A549 (cell line): ENCODE data around the gene CCP110. TPM values are rescaled to one million over a fixed set of nuclear protein-coding genes. Genes with fewer than 3 reads are reported as not detected.

Source experiments
- ATAC-seq, 2 experiments: fragments of 200-7000 bp in 1 of 2; fragments of >200 bp in 1 of 2; cut with Nextera tagmentation in 1 of 2; cut with Tn5 transposase in 1 of 2; 3 replicates each; pipeline versions ENCODE4 v1.8.0 to v1.9.1; 2018 to 2020; ENCODE audit warnings: mild to moderate bottlenecking in 1 of 2, moderate library complexity in 1 of 2
- CTCF ChIA-PET: fragments of 300-600 bp; sonication (Branson Sonifier 250); formaldehyde crosslinking; extraction: SDS; loops from one replicate; lab custom pipeline; 2021; ENCODE audit warnings: antibody characterized with exemption, inconsistent platforms; lab: Yijun Ruan, JAX
- POLR2A ChIA-PET: fragments of 350-600 bp; formaldehyde crosslinking; extraction: SDS; loops from one replicate; lab custom pipeline; 2021; ENCODE audit warnings: antibody characterized with exemption, inconsistent platforms; lab: Yijun Ruan, JAX
- DNase-seq, 2 experiments: peaks; one replicate each; pipeline versions ENCODE4 v3.0.0 to v3.0.0-alpha.2; 2011 to 2016; ENCODE audit warnings: low read depth in 1 of 2, low spot score in 1 of 2
- FAIRE-seq: peaks from 2 replicates; lab custom pipeline; 2011; peaks lifted over from hg19 to GRCh38; lab: Jason Lieb, UNC
- H3K27ac ChIP-seq, 2 experiments: fragments of >200 bp; sonication (Bioruptor Twin); formaldehyde crosslinking; 3 replicates each; pipeline ENCODE4 v1.5.1; 2016 to 2017
- H3K4me1 ChIP-seq: fragments of >200 bp; sonication (Bioruptor Twin); formaldehyde crosslinking; 3 replicates; pipeline ENCODE4 v1.6.1; 2016
- H3K4me2 ChIP-seq: fragments of >200 bp; sonication (Bioruptor Twin); formaldehyde crosslinking; 3 replicates; pipeline ENCODE4 v1.6.1; 2016
- H3K4me3 ChIP-seq: fragments of >200 bp; sonication (Bioruptor Twin); formaldehyde crosslinking; 3 replicates; pipeline ENCODE4 v1.5.1; 2016
- H3K9me3 ChIP-seq: fragments of >200 bp; sonication (Bioruptor Twin); formaldehyde crosslinking; 3 replicates; pipeline ENCODE4 v1.6.1; 2016
- EHF ChIP-seq: fragments of 250-450 bp; sonication (Bioruptor Pico); IDR thresholded peaks from 2 replicates; pipeline ENCODE4 v1.5.0; 2020; ENCODE audit warnings: mild to moderate bottlenecking
- ESRRA ChIP-seq: fragments of 150-350 bp; IDR thresholded peaks from 2 replicates; pipeline ENCODE4 v1.6.1; 2014; ENCODE audit warnings: mild to moderate bottlenecking, low read length, borderline replicate concordance
- FOSL2 ChIP-seq, 2 experiments: fragments of 450-650 bp in 1 of 2; fragments of >200 bp in 1 of 2; sonication (Bioruptor Twin) in 1 of 2; formaldehyde crosslinking; IDR thresholded peaks; 2 replicates each; pipeline versions ENCODE4 v1.5.0 to v1.6.1; 2016 to 2020; ENCODE audit warnings: mild to moderate bottlenecking in 1 of 2, moderate library complexity in 1 of 2
- MYC ChIP-seq: IDR thresholded peaks from 2 replicates; pipeline ENCODE4 v1.6.1; 2012; ENCODE audit warnings: mild to moderate bottlenecking, inconsistent platforms, low read length, improper control_type of control experiment, borderline replicate concordance
- NFE2L2 ChIP-seq: fragments of 150-350 bp; conservative IDR thresholded peaks from 2 replicates; pipeline ENCODE4 v1.6.1; 2014; ENCODE audit warnings: low read length
- NPAS2 ChIP-seq: fragments of 250-450 bp; sonication (Bioruptor Pico); IDR thresholded peaks from 2 replicates; pipeline ENCODE4 v1.8.0; 2022; ENCODE audit warnings: mild to moderate bottlenecking, moderate library complexity, borderline replicate concordance
- NR3C1 ChIP-seq: fragments of >200 bp; sonication (Bioruptor Twin); formaldehyde crosslinking; IDR thresholded peaks from 3 replicates; pipeline ENCODE4 v1.6.1; 2017
- PHF8 ChIP-seq: fragments of 200-600 bp; sonication (generic); IDR thresholded peaks from 2 replicates; pipeline ENCODE4 v1.6.1; 2016; ENCODE audit warnings: low read depth, mild to moderate bottlenecking, antibody characterized with exemption, moderate library complexity, borderline replicate concordance
- POLR2AphosphoS2 ChIP-seq: conservative IDR thresholded peaks from 2 replicates; pipeline ENCODE4 v1.6.1; 2012; ENCODE audit warnings: low read length, improper control_type of control experiment, inconsistent platforms
- RCOR1 ChIP-seq: fragments of 150-350 bp; IDR thresholded peaks from 2 replicates; pipeline ENCODE4 v1.6.1; 2014; ENCODE audit warnings: antibody characterized with exemption, low read length, low read depth
- RFX5 ChIP-seq: fragments of 450-650 bp; IDR thresholded peaks from 2 replicates; pipeline ENCODE4 v1.7.1; 2014; ENCODE audit warnings: antibody characterized with exemption, mild to moderate bottlenecking, moderate library complexity
- WGBS: methylation state at CpG from one replicate; pipeline ENCODE4 v1.1.6; 2017; ENCODE audit errors: missing lambda C conversion rate; 5-methylcytosine and 5-hydroxymethylcytosine counted together
- polyA plus RNA-seq, 4 experiments: library from polyadenylated mRNA; depleted of rRNA in 3 of 4; stranded (reverse); fragments of >200 nt; fragmentation: RNase III in 1 of 4; extraction: RNeasy Plus Mini Kit Qiagen cat#74134 plus additional on column Dnase treatment in 1 of 4; gene quantifications; 2 replicates in 3 of 4; 3 replicates in 1 of 4; pipeline ENCODE4 v1.2.3, GENCODE V29; 2011 to 2017
- TF ChIP-seq, protein P1 (sequence below): fragments of >200 bp; sonication (Bioruptor Twin); formaldehyde crosslinking; IDR thresholded peaks from 3 replicates; pipeline ENCODE4 v1.5.1; 2016
- TF ChIP-seq, protein P2 (sequence below): fragments of 250-450 bp; sonication (Bioruptor Pico); IDR thresholded peaks from 2 replicates; pipeline ENCODE4 v1.5.0; 2021; ENCODE audit warnings: mild to moderate bottlenecking, moderate library complexity, borderline replicate concordance
- TF ChIP-seq, protein P3 (sequence below): fragments of >200 bp; sonication (Bioruptor Twin); formaldehyde crosslinking; IDR thresholded peaks from 2 replicates; pipeline ENCODE4 v1.6.1; 2016
- TF ChIP-seq, protein P4 (sequence below): fragments of 250-450 bp; sonication (Bioruptor Pico); IDR thresholded peaks from 2 replicates; pipeline ENCODE4 v1.5.0; 2020; ENCODE audit warnings: low read depth, mild to moderate bottlenecking, moderate library complexity
- TF ChIP-seq, protein P5 (sequence below): fragments of 200-600 bp; sonication (generic); IDR thresholded peaks from 2 replicates; pipeline ENCODE4 v1.6.1; 2016; ENCODE audit warnings: antibody characterized with exemption, mild to moderate bottlenecking, moderate library complexity
- TF ChIP-seq, protein P6 (sequence below): fragments of 450-650 bp; IDR thresholded peaks from 2 replicates; pipeline ENCODE4 v1.6.1; 2014; ENCODE audit warnings: antibody characterized with exemption
- TF ChIP-seq, protein P7 (sequence below): fragments of 150-350 bp; IDR thresholded peaks from 2 replicates; pipeline ENCODE4 v1.6.1; 2014; ENCODE audit warnings: low read depth, mild to moderate bottlenecking, low read length

The CCP110 gene
- polyA plus RNA-seq, 2 of the 4 experiments (the other 2 are of a cell fraction), result 11.3 to 15.3 TPM

DNA sequence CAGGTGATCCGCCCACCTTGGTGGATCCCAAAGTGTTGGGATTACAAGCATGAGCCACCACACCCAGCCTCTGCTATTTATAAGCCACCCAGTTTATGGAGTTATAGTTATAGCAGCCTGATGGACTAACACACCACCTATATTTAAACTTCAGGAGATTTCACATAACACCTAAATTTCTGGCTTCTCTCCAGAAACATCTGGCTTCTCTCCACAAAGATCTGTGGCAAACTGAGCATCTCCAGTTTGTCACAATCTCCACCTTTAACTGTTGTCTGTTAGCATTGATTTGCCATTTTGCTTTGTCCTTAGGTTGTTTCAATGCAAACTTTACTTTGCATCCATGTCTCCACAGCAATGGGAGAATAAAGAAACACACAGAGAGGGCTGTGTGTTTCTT lies 41.5 kb upstream of the CCP110 start:
- 91% methylated on average over 1 of the region's 1 CpG for WGBS
- Histone ChIP-seq H3K9me3 (peaks cover 4% of the 10 kb centered on the region; the same call in 1 of the 3 replicates), H3K4me1 (peaks cover 21% of the 10 kb centered on the region), H3K4me3 (no peak overlapping the region), H3K27ac (no peak overlapping the region)
- DNase-seq, result no peak
- POLR2A ChIA-PET, result no interaction called here
- no peak for TF ChIP-seq NFE2L2
- no peak for TF ChIP-seq MYC
- no peak for TF ChIP-seq POLR2AphosphoS2
- TF ChIP-seq, protein P1, sequence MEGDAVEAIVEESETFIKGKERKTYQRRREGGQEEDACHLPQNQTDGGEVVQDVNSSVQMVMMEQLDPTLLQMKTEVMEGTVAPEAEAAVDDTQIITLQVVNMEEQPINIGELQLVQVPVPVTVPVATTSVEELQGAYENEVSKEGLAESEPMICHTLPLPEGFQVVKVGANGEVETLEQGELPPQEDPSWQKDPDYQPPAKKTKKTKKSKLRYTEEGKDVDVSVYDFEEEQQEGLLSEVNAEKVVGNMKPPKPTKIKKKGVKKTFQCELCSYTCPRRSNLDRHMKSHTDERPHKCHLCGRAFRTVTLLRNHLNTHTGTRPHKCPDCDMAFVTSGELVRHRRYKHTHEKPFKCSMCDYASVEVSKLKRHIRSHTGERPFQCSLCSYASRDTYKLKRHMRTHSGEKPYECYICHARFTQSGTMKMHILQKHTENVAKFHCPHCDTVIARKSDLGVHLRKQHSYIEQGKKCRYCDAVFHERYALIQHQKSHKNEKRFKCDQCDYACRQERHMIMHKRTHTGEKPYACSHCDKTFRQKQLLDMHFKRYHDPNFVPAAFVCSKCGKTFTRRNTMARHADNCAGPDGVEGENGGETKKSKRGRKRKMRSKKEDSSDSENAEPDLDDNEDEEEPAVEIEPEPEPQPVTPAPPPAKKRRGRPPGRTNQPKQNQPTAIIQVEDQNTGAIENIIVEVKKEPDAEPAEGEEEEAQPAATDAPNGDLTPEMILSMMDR, result no peak
- TF ChIP-seq ESRRA, result no peak
- TF ChIP-seq, protein P2, sequence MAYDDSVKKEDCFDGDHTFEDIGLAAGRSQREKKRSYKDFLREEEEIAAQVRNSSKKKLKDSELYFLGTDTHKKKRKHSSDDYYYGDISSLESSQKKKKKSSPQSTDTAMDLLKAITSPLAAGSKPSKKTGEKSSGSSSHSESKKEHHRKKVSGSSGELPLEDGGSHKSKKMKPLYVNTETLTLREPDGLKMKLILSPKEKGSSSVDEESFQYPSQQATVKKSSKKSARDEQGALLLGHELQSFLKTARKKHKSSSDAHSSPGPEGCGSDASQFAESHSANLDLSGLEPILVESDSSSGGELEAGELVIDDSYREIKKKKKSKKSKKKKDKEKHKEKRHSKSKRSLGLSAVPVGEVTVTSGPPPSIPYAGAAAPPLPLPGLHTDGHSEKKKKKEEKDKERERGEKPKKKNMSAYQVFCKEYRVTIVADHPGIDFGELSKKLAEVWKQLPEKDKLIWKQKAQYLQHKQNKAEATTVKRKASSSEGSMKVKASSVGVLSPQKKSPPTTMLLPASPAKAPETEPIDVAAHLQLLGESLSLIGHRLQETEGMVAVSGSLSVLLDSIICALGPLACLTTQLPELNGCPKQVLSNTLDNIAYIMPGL (CRISPR knock-in tag), result no peak
- TF ChIP-seq, protein P3, sequence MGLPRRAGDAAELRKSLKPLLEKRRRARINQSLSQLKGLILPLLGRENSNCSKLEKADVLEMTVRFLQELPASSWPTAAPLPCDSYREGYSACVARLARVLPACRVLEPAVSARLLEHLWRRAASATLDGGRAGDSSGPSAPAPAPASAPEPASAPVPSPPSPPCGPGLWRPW, result no peak
- TF ChIP-seq, all 56 proteins: peak for 0
- FAIRE-seq (no peak), ATAC-seq (no peak)
- CTCF ChIA-PET, result no interaction called here
- no peak overlapping the region for H3K4me2 ChIP-seq

DNA sequence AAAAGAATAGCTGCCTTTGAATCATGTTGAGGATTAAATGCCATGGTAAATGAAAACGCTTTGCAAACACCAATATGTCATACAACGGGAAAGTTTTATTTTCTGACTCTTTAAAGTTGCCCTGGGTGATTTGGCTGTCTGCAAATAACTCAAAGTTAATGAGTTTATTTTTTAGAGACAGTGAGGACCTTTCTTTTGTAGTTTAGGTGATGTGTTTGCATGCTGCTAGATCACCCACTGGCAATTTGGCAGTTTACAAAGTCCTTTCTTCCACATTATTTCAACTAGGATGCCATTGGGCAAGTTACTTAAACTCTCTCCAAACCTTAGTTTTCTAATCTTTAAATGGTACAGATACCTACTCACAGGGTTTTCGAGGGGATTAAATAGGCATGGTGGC lies 39.6 kb upstream of the CCP110 start:
- TF ChIP-seq, protein P4, sequence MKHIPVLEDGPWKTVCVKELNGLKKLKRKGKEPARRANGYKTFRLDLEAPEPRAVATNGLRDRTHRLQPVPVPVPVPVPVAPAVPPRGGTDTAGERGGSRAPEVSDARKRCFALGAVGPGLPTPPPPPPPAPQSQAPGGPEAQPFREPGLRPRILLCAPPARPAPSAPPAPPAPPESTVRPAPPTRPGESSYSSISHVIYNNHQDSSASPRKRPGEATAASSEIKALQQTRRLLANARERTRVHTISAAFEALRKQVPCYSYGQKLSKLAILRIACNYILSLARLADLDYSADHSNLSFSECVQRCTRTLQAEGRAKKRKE (CRISPR knock-in tag), result no peak
- TF ChIP-seq PHF8, result no peak
- TF ChIP-seq EHF (CRISPR knock-in tag), result no peak
- TF ChIP-seq, protein P1, result no peak
- TF ChIP-seq NPAS2, result no peak
- no peak for TF ChIP-seq FOSL2 (IDR thresholded peaks at IDR 0.05)
- no peak for TF ChIP-seq FOSL2 (CRISPR knock-in tag; IDR thresholded peaks at IDR 0.05)
- no peak for TF ChIP-seq RCOR1
- no peak for TF ChIP-seq NFE2L2
- TF ChIP-seq, protein P5, sequence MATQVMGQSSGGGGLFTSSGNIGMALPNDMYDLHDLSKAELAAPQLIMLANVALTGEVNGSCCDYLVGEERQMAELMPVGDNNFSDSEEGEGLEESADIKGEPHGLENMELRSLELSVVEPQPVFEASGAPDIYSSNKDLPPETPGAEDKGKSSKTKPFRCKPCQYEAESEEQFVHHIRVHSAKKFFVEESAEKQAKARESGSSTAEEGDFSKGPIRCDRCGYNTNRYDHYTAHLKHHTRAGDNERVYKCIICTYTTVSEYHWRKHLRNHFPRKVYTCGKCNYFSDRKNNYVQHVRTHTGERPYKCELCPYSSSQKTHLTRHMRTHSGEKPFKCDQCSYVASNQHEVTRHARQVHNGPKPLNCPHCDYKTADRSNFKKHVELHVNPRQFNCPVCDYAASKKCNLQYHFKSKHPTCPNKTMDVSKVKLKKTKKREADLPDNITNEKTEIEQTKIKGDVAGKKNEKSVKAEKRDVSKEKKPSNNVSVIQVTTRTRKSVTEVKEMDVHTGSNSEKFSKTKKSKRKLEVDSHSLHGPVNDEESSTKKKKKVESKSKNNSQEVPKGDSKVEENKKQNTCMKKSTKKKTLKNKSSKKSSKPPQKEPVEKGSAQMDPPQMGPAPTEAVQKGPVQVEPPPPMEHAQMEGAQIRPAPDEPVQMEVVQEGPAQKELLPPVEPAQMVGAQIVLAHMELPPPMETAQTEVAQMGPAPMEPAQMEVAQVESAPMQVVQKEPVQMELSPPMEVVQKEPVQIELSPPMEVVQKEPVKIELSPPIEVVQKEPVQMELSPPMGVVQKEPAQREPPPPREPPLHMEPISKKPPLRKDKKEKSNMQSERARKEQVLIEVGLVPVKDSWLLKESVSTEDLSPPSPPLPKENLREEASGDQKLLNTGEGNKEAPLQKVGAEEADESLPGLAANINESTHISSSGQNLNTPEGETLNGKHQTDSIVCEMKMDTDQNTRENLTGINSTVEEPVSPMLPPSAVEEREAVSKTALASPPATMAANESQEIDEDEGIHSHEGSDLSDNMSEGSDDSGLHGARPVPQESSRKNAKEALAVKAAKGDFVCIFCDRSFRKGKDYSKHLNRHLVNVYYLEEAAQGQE, result no peak
- TF ChIP-seq RFX5, result no peak
- no peak for TF ChIP-seq NR3C1
- TF ChIP-seq, protein P6, sequence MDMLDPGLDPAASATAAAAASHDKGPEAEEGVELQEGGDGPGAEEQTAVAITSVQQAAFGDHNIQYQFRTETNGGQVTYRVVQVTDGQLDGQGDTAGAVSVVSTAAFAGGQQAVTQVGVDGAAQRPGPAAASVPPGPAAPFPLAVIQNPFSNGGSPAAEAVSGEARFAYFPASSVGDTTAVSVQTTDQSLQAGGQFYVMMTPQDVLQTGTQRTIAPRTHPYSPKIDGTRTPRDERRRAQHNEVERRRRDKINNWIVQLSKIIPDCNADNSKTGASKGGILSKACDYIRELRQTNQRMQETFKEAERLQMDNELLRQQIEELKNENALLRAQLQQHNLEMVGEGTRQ, result no peak
- TF ChIP-seq, protein P7, sequence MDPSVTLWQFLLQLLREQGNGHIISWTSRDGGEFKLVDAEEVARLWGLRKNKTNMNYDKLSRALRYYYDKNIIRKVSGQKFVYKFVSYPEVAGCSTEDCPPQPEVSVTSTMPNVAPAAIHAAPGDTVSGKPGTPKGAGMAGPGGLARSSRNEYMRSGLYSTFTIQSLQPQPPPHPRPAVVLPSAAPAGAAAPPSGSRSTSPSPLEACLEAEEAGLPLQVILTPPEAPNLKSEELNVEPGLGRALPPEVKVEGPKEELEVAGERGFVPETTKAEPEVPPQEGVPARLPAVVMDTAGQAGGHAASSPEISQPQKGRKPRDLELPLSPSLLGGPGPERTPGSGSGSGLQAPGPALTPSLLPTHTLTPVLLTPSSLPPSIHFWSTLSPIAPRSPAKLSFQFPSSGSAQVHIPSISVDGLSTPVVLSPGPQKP, result no peak
- peaks cover 25% of the 10 kb centered on the region for H3K4me1 ChIP-seq
- FAIRE-seq (no peak), DNase-seq (no peak), ATAC-seq (no peak)
- H3K4me3 ChIP-seq, result no peak overlapping the region
- no peak overlapping the region for H3K4me2 ChIP-seq
- H3K9me3 ChIP-seq, result peaks cover 4% of the 10 kb centered on the region; the same call in 1 of the 3 replicates
- CTCF ChIA-PET, result interaction anchor here (1.6 kb wide), 1 partner anchor 18 kb away, joined by 6 read pairs; no protein-coding TSS in a partner anchor
- POLR2A ChIA-PET, result no interaction called here
- no peak overlapping the region for H3K27ac ChIP-seq
- WGBS, result 84% methylated on average over 3 of the region's 3 CpGs
